ENCODE results near the gene PET100. TPM values are rescaled to one million over a fixed set of nuclear protein-coding genes. Genes with fewer than 3 reads are reported as not detected.

The PET100 gene
- total RNA-seq, 1 donor, result 9.0 TPM

GRCh38 chr19:7600721-7601120, 28.9 kb upstream of the PET100 start:
- no peak overlapping the region for H2AFZ ChIP-seq (ENCODE audit: low read length)
- no peaks in the 10 kb centered on the region for H3K9me3 ChIP-seq (ENCODE audit: low read depth, low read length)
- no peak overlapping the region for H3K4me3 ChIP-seq (ENCODE audit: insufficient read depth, low read length)
- no peaks in the 10 kb centered on the region for H3K79me2 ChIP-seq (ENCODE audit: insufficient read depth, low read length)
- H3K27me3 ChIP-seq (ENCODE audit: insufficient read depth, low read length), result peaks cover 13% of the 10 kb centered on the region
- no peak for TF ChIP-seq CTCF (IDR thresholded peaks at IDR 0.05; ENCODE audit: extremely low read depth, low read depth, low read length)
- no peak overlapping the region for H3K4me2 ChIP-seq (ENCODE audit: insufficient read depth, low read length)
- no peaks in the 10 kb centered on the region for H3K36me3 ChIP-seq (ENCODE audit: insufficient read depth, low read length)
- no peak overlapping the region for H3K27ac ChIP-seq (ENCODE audit: low read depth, low read length)
- no peaks in the 10 kb centered on the region for H4K20me1 ChIP-seq (ENCODE audit: insufficient read depth, low read length)
- no peaks in the 10 kb centered on the region for H3K4me1 ChIP-seq (ENCODE audit: insufficient read depth, low read length)
- peak; percentile 69 for DNase-seq (ENCODE audit: insufficient read length, low spot score, missing footprints)

- Histone ChIP-seq H3K27me3 (ENCODE audit: insufficient read depth, low read length) (peaks cover 2% of the 10 kb centered on the region), H4K20me1 (ENCODE audit: insufficient read depth, low read length) (no peaks in the 10 kb centered on the region), H3K4me2 (ENCODE audit: insufficient read depth, low read length) (no peak overlapping the region), H3K9me3 (ENCODE audit: low read depth, low read length) (no peaks in the 10 kb centered on the region), H3K27ac (ENCODE audit: low read depth, low read length) (no peak overlapping the region), H3K36me3 (ENCODE audit: insufficient read depth, low read length) (no peaks in the 10 kb centered on the region), H2AFZ (ENCODE audit: low read length) (no peak overlapping the region), H3K4me1 (ENCODE audit: insufficient read depth, low read length) (no peaks in the 10 kb centered on the region), H3K4me3 (ENCODE audit: insufficient read depth, low read length) (no peak overlapping the region), H3K79me2 (ENCODE audit: insufficient read depth, low read length) (no peaks in the 10 kb centered on the region)
- DNase-seq (ENCODE audit: insufficient read length, low spot score, missing footprints), result peak; percentile 48
- TF ChIP-seq CTCF (IDR thresholded peaks at IDR 0.05; ENCODE audit: extremely low read depth, low read depth, low read length), result no peak
These were observed 27.2 kb upstream of the PET100 start for GRCh38 chr19:7602240-7602934.

- no peak overlapping the region for H3K4me3 ChIP-seq (ENCODE audit: insufficient read depth, low read length)
- DNase-seq (ENCODE audit: insufficient read length, low spot score, missing footprints), result peak; percentile 50
- H2AFZ ChIP-seq (ENCODE audit: low read length), result no peak overlapping the region
- no peaks in the 10 kb centered on the region for H4K20me1 ChIP-seq (ENCODE audit: insufficient read depth, low read length)
- H3K9me3 ChIP-seq (ENCODE audit: low read depth, low read length), result no peaks in the 10 kb centered on the region
- no peaks in the 10 kb centered on the region for H3K36me3 ChIP-seq (ENCODE audit: insufficient read depth, low read length)
- no peaks in the 10 kb centered on the region for H3K27me3 ChIP-seq (ENCODE audit: insufficient read depth, low read length)
- no peak overlapping the region for H3K4me2 ChIP-seq (ENCODE audit: insufficient read depth, low read length)
- TF ChIP-seq CTCF (IDR thresholded peaks at IDR 0.05; ENCODE audit: extremely low read depth, low read depth, low read length), result no peak
- no peaks in the 10 kb centered on the region for H3K4me1 ChIP-seq (ENCODE audit: insufficient read depth, low read length)
- no peaks in the 10 kb centered on the region for H3K79me2 ChIP-seq (ENCODE audit: insufficient read depth, low read length)
- no peak overlapping the region for H3K27ac ChIP-seq (ENCODE audit: low read depth, low read length)
These were observed 26.6 kb upstream of the PET100 start for GRCh38 chr19:7602935-7603497.

- Histone ChIP-seq H3K4me3 (ENCODE audit: insufficient read depth, low read length) (no peak overlapping the region), H2AFZ (ENCODE audit: low read length) (no peak overlapping the region), H3K36me3 (ENCODE audit: insufficient read depth, low read length) (no peaks in the 10 kb centered on the region), H3K9me3 (ENCODE audit: low read depth, low read length) (no peaks in the 10 kb centered on the region), H3K4me1 (ENCODE audit: insufficient read depth, low read length) (no peaks in the 10 kb centered on the region), H3K27ac (ENCODE audit: low read depth, low read length) (no peak overlapping the region), H4K20me1 (ENCODE audit: insufficient read depth, low read length) (no peaks in the 10 kb centered on the region), H3K27me3 (ENCODE audit: insufficient read depth, low read length) (no peaks in the 10 kb centered on the region), H3K4me2 (ENCODE audit: insufficient read depth, low read length) (no peak overlapping the region), H3K79me2 (ENCODE audit: insufficient read depth, low read length) (no peaks in the 10 kb centered on the region)
- DNase-seq (ENCODE audit: insufficient read length, low spot score, missing footprints), result peak; percentile 78
- TF ChIP-seq CTCF (IDR thresholded peaks at IDR 0.05; ENCODE audit: extremely low read depth, low read depth, low read length), result no peak
These were observed 25.7 kb upstream of the PET100 start for GRCh38 chr19:7603919-7604318.

Data from osteoblast (primary cell).